H1 (cell line): ENCODE data around the gene PLSCR3. TPM values are rescaled to one million over a fixed set of nuclear protein-coding genes. Genes with fewer than 3 reads are reported as not detected.

Experiments used
- ASH2L ChIP-seq: fragments of 200-600, 300-600 bp; sonication (generic); IDR thresholded peaks from one replicate; pipeline ENCODE4 v1.7.1; 2017; ENCODE audit warnings: low read length
- BCL11A ChIP-seq, 2 experiments: IDR thresholded peaks; one replicate each; pipeline ENCODE4 v1.6.1; 2011; ENCODE audit warnings: low read depth in 2 of 2, low read length in 2 of 2, mild to moderate bottlenecking in 2 of 2
- BRCA1 ChIP-seq: IDR thresholded peaks from 2 replicates; pipeline ENCODE4 v1.6.1; 2012; ENCODE audit warnings: low read depth, low read length, improper control_type of control experiment
- EP300 ChIP-seq, 2 experiments: IDR thresholded peaks; 1 replicate in 1 of 2; 2 replicates in 1 of 2; pipeline ENCODE4 v1.6.1; 2011 to 2012; ENCODE audit warnings: low read depth in 2 of 2, low read length in 2 of 2, mild to moderate bottlenecking in 2 of 2, borderline replicate concordance in 1 of 2, inconsistent platforms in 1 of 2, moderate library complexity in 1 of 2
- EZH2 ChIP-seq: fragments of 200-600 bp; sonication (generic); IDR thresholded peaks from 2 replicates; pipeline ENCODE4 v1.7.1; 2012; ENCODE audit warnings: low read depth, mild to moderate bottlenecking, moderate library complexity, low read length, inconsistent platforms; ENCODE audit not compliant: severe bottlenecking
- GABPA ChIP-seq: IDR thresholded peaks from 2 replicates; pipeline ENCODE4 v1.6.1; 2011; ENCODE audit warnings: mild to moderate bottlenecking, low read length, moderate library complexity, borderline replicate concordance; ENCODE audit not compliant: insufficient read depth
- POLR2AphosphoS5 ChIP-seq: IDR thresholded peaks from 2 replicates; pipeline ENCODE4 v1.6.1; 2011; ENCODE audit warnings: low read depth, low read length
- RAD21 ChIP-seq, 2 experiments: IDR thresholded peaks in 1 of 2; conservative IDR thresholded peaks in 1 of 2; 2 replicates each; pipeline ENCODE4 v1.6.1; 2011; ENCODE audit warnings: low read depth in 2 of 2, low read length in 2 of 2, improper control_type of control experiment in 1 of 2, inconsistent platforms in 1 of 2, mild to moderate bottlenecking in 1 of 2, moderate library complexity in 1 of 2
- SAP30 ChIP-seq: fragments of 300-600 bp; sonication (generic); IDR thresholded peaks from 2 replicates; pipeline ENCODE4 v1.7.1; 2012; ENCODE audit warnings: low read length, moderate library complexity, mild to moderate bottlenecking, inconsistent platforms; ENCODE audit not compliant: insufficient read depth, insufficient replicate concordance
- SIRT6 ChIP-seq: IDR thresholded peaks from one replicate; pipeline ENCODE4 v1.7.1; 2012; ENCODE audit warnings: low read length, inconsistent platforms
- SP4 ChIP-seq: IDR thresholded peaks from 2 replicates; pipeline ENCODE4 v1.6.1; 2012; ENCODE audit warnings: low read length, inconsistent platforms
- TEAD4 ChIP-seq: IDR thresholded peaks from 2 replicates; pipeline ENCODE4 v1.6.1; 2012; ENCODE audit warnings: low read depth, low read length, inconsistent platforms, mixed read lengths
- USF2 ChIP-seq: IDR thresholded peaks from 2 replicates; pipeline ENCODE4 v1.6.1; 2011; ENCODE audit warnings: low read length, improper control_type of control experiment
- YY1 ChIP-seq: IDR thresholded peaks from 2 replicates; pipeline ENCODE4 v1.6.1; 2011; ENCODE audit warnings: low read depth, mild to moderate bottlenecking, low read length
- polyA plus RNA-seq, 7 experiments: library from polyadenylated mRNA; depleted of rRNA in 3 of 7; stranded (reverse) in 5 of 7; unstranded in 2 of 7; fragments of >200 nt in 5 of 7; fragments of 200-250 nt in 2 of 7; gene quantifications; 1 replicate in 5 of 7; 2 replicates in 1 of 7; 4 replicates in 1 of 7; pipeline versions ENCODE4 v1.2.1 to v1.2.3, GENCODE V29; 2011 to 2013; ENCODE audit warnings: missing spikeins in 2 of 7, mixed read lengths in 2 of 7
- total RNA-seq: library from RNA; stranded (reverse); fragmentation: NEBNext Ultra II Directional; extraction: Animal tissue kit (Norgen Biotek cat#: 25700); gene quantifications from 2 replicates; pipeline ENCODE4 v1.2.1, GENCODE V29; 2021

PLSCR3 gene
- total and polyA plus RNA-seq, 2 of the 8 experiments (the other 6 are each of a cell fraction or from before 2014, with no cell fraction given), result 36.1 to 38.7 TPM

DNA sequence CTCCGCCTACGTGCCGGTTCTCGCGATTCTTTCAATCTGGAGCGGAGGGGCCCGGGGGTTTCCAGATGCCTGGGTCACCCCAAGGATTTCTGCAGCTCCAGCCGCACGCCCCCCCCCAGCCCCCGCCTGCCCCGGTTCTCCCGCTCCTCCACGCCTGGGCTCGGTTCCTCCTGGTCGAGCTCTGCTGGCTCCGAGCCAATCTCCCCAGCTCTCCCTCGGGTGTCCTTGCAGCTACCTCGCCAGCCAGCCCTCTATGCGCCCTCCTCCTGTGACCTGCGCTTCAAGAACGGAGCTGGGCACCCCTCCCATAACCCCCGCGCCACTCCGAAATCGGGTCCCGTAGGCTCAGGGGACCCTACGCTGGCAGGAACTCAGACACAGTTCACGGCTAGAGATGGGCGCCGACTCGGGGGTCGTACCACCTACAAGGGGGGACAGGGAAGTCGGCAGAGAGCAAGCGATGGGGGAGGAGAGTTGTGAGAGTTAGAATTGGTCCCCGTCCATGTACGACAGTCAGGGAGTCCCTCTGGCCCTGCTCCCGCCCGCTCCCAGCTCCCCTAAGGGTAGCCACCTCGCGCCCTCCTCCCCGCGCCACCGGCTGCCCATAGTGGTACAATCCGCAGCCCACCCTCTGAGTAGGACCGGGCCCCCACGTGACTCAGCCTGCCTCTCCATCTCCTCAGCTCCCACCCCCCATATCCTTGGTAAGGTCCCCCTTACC is 45.9 kb upstream of the PLSCR3 start (continued):
- TF ChIP-seq RAD21 (IDR thresholded peaks at IDR 0.05 in 1 of 2, conservative IDR thresholded peaks at IDR 0.05 in 1 of 2; ENCODE audit: low read depth in 2 of 2, low read length in 2 of 2) (no peak), SP4 (no peak), POLR2AphosphoS5 (no peak), EP300 (IDR thresholded peaks at IDR 0.05; ENCODE audit: borderline replicate concordance in 1 of 2, low read depth in 2 of 2, low read length in 2 of 2) (peak in 1 of 2 experiments; percentile 97; a peak in 2 of 3 replicates), SIRT6 (no peak), TEAD4 (no peak), YY1 (no peak), USF2 (peak; percentile 87), EZH2 (no peak), ASH2L (no peak), BCL11A (IDR thresholded peaks at IDR 0.05; ENCODE audit: low read depth in 2 of 2, low read length in 2 of 2) (no peak), GABPA (no peak), BRCA1 (peak; percentile 50; the same call in 1 of the 2 replicates), SAP30 (no peak)
